Panc1 (cell line): ENCODE measurements around the gene PDE1A.

ENCODE experiments used
- CTCF ChIP-seq: fragments of 450-650 bp; IDR thresholded peaks from 2 replicates; pipeline ENCODE4 v1.5.1; 2017; ENCODE audit warnings: mild to moderate bottlenecking
- REST ChIP-seq, 2 experiments: IDR thresholded peaks; 2 replicates each; pipeline ENCODE4 v1.6.1; 2011 to 2012; ENCODE audit warnings: low read depth in 2 of 2, control low read depth in 1 of 2, low read length in 1 of 2, mild to moderate bottlenecking in 1 of 2, moderate library complexity in 1 of 2; ENCODE audit not compliant: insufficient read depth in 1 of 2
- SIN3A ChIP-seq: IDR thresholded peaks from 2 replicates; pipeline ENCODE4 v1.6.1; 2012; ENCODE audit warnings: low read depth, mild to moderate bottlenecking, low read length, moderate library complexity, borderline replicate concordance; ENCODE audit not compliant: insufficient read depth

GRCh38 chr2:182404092-182404491 lies 22.7 kb downstream of the PDE1A start:
- no peak for TF ChIP-seq CTCF
- TF ChIP-seq REST (IDR thresholded peaks at IDR 0.05; ENCODE audit: insufficient read depth in 1 of 2, low read depth in 2 of 2, low read length in 1 of 2) = no peak
- TF ChIP-seq SIN3A = no peak
